Measurements from ENCODE around the gene LPO.

The LPO gene

DNA sequence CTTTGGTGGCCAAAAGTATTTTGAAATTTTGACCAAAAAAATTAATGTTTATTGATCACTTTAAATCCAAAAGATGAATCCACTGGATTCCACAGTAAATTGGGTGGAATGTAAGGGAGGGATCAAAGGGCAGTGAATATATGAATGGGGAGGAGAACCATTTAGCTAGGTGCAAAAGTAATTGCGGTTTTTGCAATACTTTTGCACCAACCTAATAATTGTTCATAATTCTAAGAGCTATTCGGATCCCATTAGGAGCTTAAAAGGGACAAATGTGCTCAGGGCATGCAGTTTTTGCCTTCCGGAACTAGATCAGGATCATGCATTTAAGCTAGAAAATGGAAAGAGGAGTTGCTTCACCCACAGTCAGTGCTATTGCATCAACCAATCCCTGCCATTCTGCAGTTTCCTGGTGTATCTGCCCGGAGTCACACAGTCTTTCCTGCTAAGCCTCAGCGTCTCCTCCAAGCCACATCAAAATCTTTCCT is at the start of gene LPO:
TSS of gene LPO (plus strand) at position 438 of the 488 bp plus-strand sequence. CDS start 4,396 bp downstream, outside the sequence.
- DNase-seq = no peak

GRCh38 chr17:58189436-58190146 is 48.8 kb upstream of the LPO start:
- no peak for DNase-seq

DNA sequence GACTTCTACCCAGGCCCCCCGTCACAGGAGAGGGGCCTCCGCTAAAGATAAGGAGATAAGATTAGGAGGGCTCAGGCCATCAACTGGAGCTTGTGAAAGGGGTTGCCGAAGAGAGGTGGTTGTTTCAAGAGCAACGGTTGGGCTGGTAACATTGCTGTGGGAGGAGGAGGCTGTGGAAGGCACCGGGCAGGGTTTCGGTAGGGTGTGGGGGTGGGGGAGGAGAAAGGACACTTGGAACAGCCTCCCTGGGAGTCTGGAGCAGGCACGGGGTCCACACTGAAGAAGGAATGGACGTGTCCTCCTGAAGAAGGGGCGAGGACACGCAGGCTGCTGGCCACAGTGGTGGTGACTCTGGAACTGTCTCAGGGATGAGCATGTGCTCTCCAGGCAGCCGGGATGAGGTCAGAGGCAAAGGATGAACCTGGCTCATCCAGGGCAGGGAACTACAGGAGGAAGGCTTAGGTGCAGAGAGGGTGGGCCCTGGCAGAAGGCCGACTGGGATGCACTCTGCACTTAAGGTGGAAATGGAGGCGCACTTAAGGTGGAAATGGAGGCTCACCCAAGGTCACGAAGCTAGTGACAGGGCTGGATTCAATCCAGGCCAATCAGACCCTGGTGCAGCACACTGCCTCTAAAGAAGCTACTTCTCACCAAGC is 47.0 kb upstream of the LPO start:
- DNase-seq = no peak

- DNase-seq = no peak
Observed at GRCh38 chr17:58192612-58193011, 45.8 kb upstream of the LPO start, which contains the start of gene EPX. EPX (plus strand) TSS chr17:58192726; CDS start chr17:58192847, 121 bp downstream.

- DNase-seq = no peak
Observed at GRCh38 chr17:58193641-58194255, 44.6 kb upstream of the LPO start.

GRCh38 chr17:58195518-58196123 is 42.8 kb upstream of the LPO start:
- DNase-seq = no peak

DNA sequence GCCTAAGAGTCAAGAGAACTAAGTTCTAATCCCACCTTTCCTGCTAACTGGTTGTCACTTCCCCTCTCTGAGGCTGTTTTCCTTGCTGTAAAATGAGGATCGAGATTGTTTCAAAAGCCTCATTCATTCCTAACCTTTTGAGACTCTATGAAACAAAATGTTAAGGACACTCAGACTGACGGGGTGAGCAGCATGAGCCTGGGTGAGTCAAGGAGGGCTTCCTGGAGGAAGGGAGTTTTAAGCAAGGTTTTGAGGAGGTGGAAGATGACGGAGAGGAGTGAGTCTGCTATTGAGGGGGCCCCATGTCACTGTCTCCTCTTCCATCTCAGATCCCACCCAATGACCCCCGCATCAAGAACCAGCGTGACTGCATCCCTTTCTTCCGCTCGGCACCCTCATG is 41.8 kb upstream of the LPO start:
- DNase-seq = no peak

- DNase-seq = peak; percentile 84
Observed at GRCh38 chr17:58200024-58200633, 38.3 kb upstream of the LPO start.

DNA sequence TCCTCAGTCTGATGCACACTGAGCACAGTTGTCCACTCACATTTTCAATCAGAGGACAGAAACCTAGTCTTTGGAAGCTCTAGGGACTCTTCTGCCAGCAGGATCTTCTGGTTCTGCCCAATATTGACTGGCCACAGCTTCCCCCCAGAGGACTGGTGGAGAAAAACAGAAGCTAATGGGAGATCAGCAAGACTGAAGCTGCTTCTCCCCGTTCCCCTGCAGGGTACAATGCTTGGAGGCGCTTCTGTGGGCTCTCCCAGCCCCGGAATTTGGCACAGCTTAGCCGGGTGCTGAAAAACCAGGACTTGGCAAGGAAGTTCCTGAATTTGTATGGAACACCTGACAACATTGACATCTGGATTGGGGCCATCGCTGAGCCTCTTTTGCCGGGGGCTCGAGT is 35.5 kb upstream of the LPO start:
- no peak for DNase-seq

DNA sequence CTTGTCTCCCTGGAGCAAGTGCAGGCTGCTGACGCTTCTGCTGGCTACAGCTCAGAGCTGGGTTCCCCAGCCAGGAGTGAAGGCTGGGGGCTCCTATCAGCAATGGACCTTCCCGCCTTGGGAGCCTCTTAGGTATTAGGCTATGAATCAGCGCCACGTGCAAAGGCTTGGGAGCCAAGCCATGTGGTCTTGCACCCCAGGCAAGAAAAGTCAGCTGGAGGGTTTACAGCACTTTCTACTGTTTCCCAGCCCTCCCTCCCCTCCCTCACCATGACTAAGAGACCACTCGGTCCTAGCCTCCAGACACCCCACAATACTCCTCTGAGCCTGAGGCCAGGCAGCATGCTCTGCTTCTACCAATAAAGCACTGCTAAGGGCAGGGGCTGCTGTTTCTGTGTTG is 33.6 kb upstream of the LPO start:
- DNase-seq = no peak

DNA sequence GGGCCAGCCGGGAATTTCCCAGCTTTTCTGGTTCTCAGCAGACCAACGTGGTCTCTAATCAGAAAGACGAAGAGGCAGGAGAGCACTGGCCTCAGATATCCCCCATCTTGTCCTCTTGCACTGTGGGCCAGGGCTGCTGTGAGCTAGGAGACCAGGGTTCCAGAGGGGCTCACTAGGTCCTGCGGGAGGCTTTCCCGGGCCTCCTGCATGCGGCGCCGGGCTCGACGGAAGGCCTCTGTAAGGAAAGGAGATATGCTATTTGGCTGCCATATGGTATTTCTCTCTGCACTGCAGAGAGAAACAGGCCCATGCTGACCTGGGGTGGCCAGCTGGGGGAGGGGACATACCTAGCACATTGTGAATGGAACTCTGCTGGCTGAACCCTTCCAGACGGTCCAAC is 32.4 kb upstream of the LPO start:
- no peak for DNase-seq

DNA sequence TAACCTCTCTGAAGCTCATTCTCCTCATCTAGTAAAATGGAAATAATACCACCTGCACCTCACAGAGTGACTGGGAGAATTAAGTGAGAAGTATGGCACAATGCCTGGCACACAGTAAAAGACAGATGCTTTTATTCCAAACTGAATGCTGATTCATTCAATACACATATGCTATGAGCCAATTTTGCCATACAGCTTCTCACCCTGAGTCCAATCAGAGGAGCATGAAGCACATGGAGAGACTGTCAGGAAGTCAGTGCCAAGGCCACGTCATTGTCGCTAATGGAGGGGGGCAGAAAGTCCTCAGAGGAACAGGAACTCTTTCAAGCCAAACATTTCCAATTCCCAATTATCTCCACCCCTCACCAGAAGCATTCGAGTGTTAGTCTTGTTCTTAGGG is 30.9 kb upstream of the LPO start:
- DNase-seq = no peak

GRCh38 chr17:58208344-58208743 is 30.0 kb upstream of the LPO start:
- DNase-seq = no peak

DNA sequence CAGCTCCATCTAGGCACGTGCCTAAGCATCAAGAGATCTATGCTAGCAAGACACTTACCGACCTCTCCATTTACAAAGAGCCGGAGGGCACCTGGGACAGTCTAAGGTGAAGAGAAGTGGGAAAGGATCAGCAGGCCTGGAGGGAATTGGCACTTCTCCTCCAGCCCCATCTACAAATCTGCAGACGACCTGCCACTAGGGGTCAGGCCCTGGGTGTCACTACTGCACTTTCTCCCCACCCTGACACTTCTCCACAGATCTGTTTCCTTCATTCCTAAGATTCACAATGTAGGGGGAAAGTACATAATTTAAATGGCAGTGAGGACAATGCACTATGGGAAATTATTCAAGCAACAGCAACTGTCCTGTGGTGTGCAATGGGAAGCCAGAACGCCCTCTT is 27.5 kb upstream of the LPO start:
- DNase-seq = no peak

DNA sequence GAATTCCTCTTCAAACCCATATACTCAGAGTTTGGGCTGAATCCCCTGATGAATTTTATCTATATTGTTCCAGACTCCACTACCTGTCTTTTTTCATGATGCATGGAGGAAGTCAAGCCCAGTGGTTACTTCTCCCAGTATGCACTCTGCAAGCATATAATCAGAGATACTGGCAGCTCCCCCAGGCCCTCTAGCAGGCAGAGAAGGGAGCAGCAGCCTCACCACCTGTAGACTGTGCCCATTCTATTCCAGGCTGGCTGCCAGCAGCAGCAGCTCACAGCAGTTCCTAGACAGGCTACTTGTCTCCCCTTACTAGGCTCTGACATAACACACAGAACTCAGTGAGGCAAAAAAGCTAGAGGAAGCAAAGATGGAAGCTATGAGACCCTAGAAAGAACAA is 22.7 kb upstream of the LPO start:
- DNase-seq = no peak

DNA sequence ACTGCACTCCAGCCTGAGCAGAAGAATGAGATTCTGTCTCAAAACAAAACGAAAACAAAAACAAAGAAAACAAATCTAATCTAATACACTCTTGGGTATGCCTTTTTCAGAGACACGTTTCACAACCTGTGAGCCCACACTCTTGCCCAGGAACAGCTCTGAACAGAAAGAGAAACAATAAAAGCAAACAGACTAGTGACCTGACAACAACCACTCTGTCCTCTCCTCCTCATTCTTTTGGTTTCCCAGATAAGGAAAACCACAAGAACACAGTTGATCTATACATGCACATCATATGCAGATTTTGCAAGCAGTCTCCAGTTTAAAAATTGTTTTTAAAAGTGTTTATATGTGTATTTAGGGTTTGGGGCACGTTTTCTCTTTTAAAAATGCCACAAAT is 20.6 kb upstream of the LPO start:
- DNase-seq = no peak

DNA sequence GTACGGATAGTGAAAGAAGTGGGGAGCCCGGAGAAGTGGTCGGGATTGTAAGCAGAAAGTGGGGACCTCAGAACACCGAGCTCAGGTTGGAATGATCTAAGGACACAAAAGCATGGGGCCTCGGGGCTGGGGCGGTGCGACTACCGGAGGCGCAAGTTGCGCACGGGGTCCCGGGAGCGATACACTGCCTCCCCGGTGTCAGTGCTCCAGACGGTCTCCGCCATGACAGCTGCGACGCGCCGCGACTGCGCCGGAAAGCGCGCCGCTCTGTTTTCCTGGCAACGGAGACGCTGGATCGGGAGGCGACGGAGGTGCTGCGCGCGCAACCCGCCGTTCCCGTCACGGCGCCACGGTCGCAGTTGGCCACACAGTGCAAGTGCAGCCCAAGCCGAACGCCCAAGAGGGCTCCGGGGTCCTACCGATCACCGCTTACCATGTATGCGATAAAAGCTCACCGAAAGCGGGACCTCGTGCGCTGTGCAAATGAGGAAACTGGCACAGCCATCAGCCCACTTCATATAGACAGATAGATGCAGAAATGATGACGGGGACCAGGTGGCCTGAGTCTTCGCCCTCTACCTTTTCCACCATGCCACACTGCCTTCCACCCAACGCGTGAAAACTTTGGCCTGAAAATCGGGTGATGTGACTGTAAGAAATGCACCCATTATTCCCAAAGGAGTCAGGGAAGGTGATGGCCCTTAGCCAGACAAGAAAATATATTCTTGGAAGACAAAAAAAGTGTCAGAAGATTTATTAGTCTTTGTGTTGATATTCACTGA is 19.2 kb upstream of the LPO start, which contains the start of gene MKS1:
TSS of gene MKS1 (minus strand) at position 249 of the 782 bp plus-strand sequence. CDS start at position 224, 25 bp downstream.
- peak; percentile 98 for DNase-seq

DNA sequence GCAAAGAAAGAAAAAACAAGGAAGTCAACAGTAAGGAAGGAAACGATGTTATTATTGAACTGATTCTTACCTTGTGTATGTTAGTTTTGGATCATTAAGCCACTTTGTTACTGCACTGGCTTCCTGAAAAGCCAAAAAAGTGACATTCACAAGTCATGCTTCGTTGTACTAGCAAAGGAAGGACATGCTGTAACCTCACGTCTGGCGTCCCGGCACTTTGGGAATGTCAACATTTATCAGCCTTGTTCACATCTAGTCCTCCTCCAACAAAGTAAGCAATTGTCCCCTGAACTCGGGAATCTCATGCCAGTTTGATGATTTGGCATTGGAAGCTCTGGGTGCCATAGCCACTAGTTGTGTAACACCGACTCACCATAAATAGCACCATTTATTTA is 18.6 kb upstream of the LPO start:
- no peak for DNase-seq

- DNase-seq = no peak
Observed at GRCh38 chr17:58224315-58224714, 14.1 kb upstream of the LPO start.

- DNase-seq = no peak
Observed at GRCh38 chr17:58227733-58228132, 10.7 kb upstream of the LPO start.

DNA sequence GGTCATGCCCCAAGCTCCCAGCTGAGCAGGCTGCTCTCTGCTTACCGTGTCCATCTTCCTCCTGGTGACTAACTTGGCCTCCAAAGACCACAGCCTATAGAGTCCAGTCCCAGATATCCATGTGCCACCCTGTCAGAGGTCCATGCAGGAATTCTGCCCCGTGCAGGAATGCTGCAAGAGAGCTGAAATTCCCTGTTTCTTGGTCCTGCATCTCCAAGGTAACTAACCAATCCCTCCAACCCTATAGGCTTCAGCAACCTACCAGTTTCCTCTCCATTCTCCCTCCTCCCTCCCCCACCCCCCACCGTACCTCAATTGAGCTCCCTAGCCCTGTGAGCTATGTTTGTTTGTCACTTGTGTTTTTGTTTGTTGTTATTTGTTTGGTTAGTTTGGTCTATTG is 9.7 kb upstream of the LPO start:
- no peak for DNase-seq

GRCh38 chr17:58229384-58229783 is 9.0 kb upstream of the LPO start:
- no peak for DNase-seq

Data from activated CD8-positive, alpha-beta memory T cell treated with anti-CD3 and anti-CD28 coated beads, Interleukin-2, amount 50 U/mL, for 48 hours (primary cell).